Endodermal cell (in vitro differentiated cells): ENCODE data around the gene ACTBL2. TPM values are rescaled to one million over a fixed set of nuclear protein-coding genes. Genes with fewer than 3 reads are reported as not detected.
"Not testable (repeated sequence)": the region's sequence is repeated elsewhere in the genome, so short reads cannot be mapped to it uniquely, and the experiment has no call there.

Experiments
- DNase-seq: peaks from one replicate; pipeline ENCODE4 v3.0.0-alpha.2; 2017
- H3K27ac ChIP-seq: 2 replicates; pipeline ENCODE4 v1.5.1; 2013; ENCODE audit warnings: mild to moderate bottlenecking, low read depth, low read length, moderate library complexity
- H3K27me3 ChIP-seq: 2 replicates; pipeline ENCODE4 v1.6.1; 2013; ENCODE audit warnings: mild to moderate bottlenecking, low read length, moderate library complexity; ENCODE audit not compliant: insufficient read depth, control insufficient read depth, poor library complexity, severe bottlenecking
- H3K36me3 ChIP-seq: 2 replicates; pipeline ENCODE4 v1.7.0; 2013; ENCODE audit warnings: mild to moderate bottlenecking, low read length, moderate library complexity; ENCODE audit not compliant: control insufficient read depth, insufficient read depth
- H3K4me1 ChIP-seq: one replicate; pipeline ENCODE4 v1.7.0; 2013; ENCODE audit warnings: low read length; ENCODE audit not compliant: control insufficient read depth, insufficient read depth
- H3K4me3 ChIP-seq: 2 replicates; pipeline ENCODE4 v1.5.1; 2013; ENCODE audit warnings: mild to moderate bottlenecking, low read length, moderate library complexity
- H3K9ac ChIP-seq: 2 replicates; pipeline ENCODE4 v1.6.1; 2013; ENCODE audit warnings: mild to moderate bottlenecking, low read length, moderate library complexity; ENCODE audit not compliant: poor library complexity, severe bottlenecking; ENCODE audit errors: extremely low read depth
- H3K9me3 ChIP-seq: 2 replicates; pipeline ENCODE4 v1.6.1; 2013; ENCODE audit warnings: mild to moderate bottlenecking, low read length, moderate library complexity; ENCODE audit not compliant: control insufficient read depth
- H3K27ac Mint-ChIP-seq: 2 replicates; pipeline ENCODE4 v1.8.0; 2020; ENCODE audit warnings: mixed read lengths
- H3K27me3 Mint-ChIP-seq: 2 replicates; pipeline ENCODE4 v1.8.0; 2021; ENCODE audit warnings: mild to moderate bottlenecking, mixed read lengths; ENCODE audit not compliant: insufficient read depth
- H3K36me3 Mint-ChIP-seq: 2 replicates; pipeline ENCODE4 v1.8.0; 2020; ENCODE audit warnings: low read depth, mixed read lengths
- H3K4me1 Mint-ChIP-seq: 2 replicates; pipeline ENCODE4 v1.8.0; 2020; ENCODE audit warnings: mixed read lengths
- H3K4me3 Mint-ChIP-seq: 2 replicates; pipeline ENCODE4 v1.8.0; 2020; ENCODE audit warnings: mild to moderate bottlenecking, moderate library complexity, mixed read lengths
- H3K9me3 Mint-ChIP-seq: 2 replicates; pipeline ENCODE4 v1.8.0; 2020; ENCODE audit warnings: mild to moderate bottlenecking, mixed read lengths
- CTCF ChIP-seq: fragments of 200-600 bp; sonication (generic); conservative IDR thresholded peaks from 2 replicates; pipeline ENCODE4 v1.5.0; 2021; ENCODE audit warnings: antibody characterized with exemption, mild to moderate bottlenecking
- WGBS, 2 experiments: methylation state at CpG; one replicate each; pipeline versions ENCODE4 v1.1.5 to v1.1.7; 2013; ENCODE audit warnings: missing lambda C conversion rate in 2 of 2, mixed read lengths in 1 of 2; ENCODE audit not compliant: insufficient coverage in 1 of 2, insufficient read length in 1 of 2; 5-methylcytosine and 5-hydroxymethylcytosine counted together
- total RNA-seq, 2 donors: library from RNA; stranded (reverse); fragmentation: NEBNext Ultra II Directional in 1 of 2; extraction: Animal tissue kit (Norgen Biotek cat#: 25700) in 1 of 2; gene quantifications; 2 replicates in 1 of 2; 3 replicates in 1 of 2; pipeline ENCODE4 v1.2.1, GENCODE V29; 2021

The ACTBL2 gene
- total RNA-seq, 2 donors from 2014 or later, result not detected

DNA sequence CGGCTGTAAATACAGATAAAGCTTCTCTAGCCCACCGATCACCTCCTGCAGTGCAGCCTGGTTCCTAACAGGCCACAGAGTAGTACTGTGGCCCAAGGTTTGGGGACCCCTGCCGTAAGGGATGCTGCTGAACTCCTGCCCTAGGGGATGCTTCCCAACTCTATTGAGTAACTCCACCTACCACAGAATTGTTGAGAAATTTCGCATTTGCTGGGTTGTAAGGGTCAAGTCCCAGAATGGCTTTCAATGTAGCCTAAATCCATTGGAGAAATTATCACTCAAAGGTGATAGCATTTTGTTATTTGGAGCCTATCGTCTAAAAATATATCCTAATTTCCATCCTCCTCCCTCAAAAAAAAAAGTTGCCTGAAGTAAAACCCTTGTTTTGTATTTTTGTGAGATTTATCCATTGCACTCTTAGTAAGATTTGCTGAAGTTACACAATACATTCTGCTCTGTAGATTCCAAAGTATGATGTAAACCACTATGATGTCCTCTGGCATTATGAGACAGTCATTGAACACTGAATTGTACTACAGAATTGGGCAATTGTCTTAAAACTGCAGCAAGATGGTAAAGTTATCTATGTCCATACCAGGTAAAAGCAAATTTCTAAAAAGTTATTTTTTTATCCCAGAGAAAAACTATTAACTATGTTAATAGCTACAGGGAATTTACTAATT, 14.0 kb downstream of the ACTBL2 start:
- Histone ChIP-seq H3K36me3 (no peaks in the 10 kb centered on the region), H3K27ac (no peak overlapping the region), H3K27me3 (no peaks in the 10 kb centered on the region), H3K4me1 (peaks cover 13% of the 10 kb centered on the region), H3K4me3 (no peak overlapping the region), H3K9ac (no peak overlapping the region), H3K9me3 (peaks cover 4% of the 10 kb centered on the region)
- no peak for DNase-seq
- Mint-ChIP-seq H3K27ac (no peak overlapping the region), H3K9me3 (peaks cover 2% of the 10 kb centered on the region), H3K36me3 (no peaks in the 10 kb centered on the region), H3K4me1 (peaks cover 13% of the 10 kb centered on the region), H3K27me3 (no peaks in the 10 kb centered on the region), H3K4me3 (no peak overlapping the region)
- 87 to 93% methylated on average over 2 to 5 of the region's 5 CpGs for WGBS, 2 experiments
- TF ChIP-seq CTCF, result no peak

DNA sequence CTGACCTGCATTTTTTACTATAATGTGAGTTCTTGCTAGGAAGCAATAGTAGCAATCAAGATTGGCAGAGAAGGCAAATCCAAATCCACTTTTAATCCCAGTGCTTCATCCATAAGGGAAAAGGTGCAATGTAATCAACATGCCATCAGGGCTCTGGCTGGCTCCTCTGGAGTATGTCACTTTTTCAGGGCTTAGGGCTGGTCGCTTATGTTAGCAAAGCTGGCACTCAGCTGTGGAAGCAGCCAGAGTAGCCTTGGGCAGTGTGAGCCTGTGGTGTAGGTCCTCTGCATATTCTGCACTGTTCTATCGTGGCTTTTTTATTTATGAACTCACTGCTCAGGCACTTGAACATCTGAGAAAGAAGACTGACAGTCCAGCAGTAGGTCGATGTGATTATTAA, 16.1 kb downstream of the ACTBL2 start:
- Histone ChIP-seq H3K36me3 (no peaks in the 10 kb centered on the region), H3K9ac (no peak overlapping the region), H3K4me1 (peaks cover 13% of the 10 kb centered on the region), H3K9me3 (peaks cover 4% of the 10 kb centered on the region), H3K4me3 (no peak overlapping the region), H3K27ac (no peak overlapping the region), H3K27me3 (no peaks in the 10 kb centered on the region)
- DNase-seq, result no peak
- H3K4me1 Mint-ChIP-seq, result peaks cover 13% of the 10 kb centered on the region
- H3K9me3 Mint-ChIP-seq, result peaks cover 2% of the 10 kb centered on the region
- H3K27me3 Mint-ChIP-seq, result no peaks in the 10 kb centered on the region
- no peak overlapping the region for H3K27ac Mint-ChIP-seq
- TF ChIP-seq CTCF, result no peak
- no peaks in the 10 kb centered on the region for H3K36me3 Mint-ChIP-seq
- H3K4me3 Mint-ChIP-seq, result no peak overlapping the region
- WGBS, 2 experiments, result 88 to 94% methylated on average over 2 to 3 of the region's 3 CpGs

GRCh38 chr5:57460056-57460455, 22.6 kb downstream of the ACTBL2 start:
- H3K27me3 Mint-ChIP-seq, H3K27ac Mint-ChIP-seq, H3K9me3 Mint-ChIP-seq, H3K27me3 ChIP-seq, H3K4me3 ChIP-seq, H3K4me1 Mint-ChIP-seq, H3K4me3 Mint-ChIP-seq, H3K9me3 ChIP-seq, H3K36me3 ChIP-seq, H3K27ac ChIP-seq, H3K9ac ChIP-seq, H3K4me1 ChIP-seq, DNase-seq, H3K36me3 Mint-ChIP-seq: not testable (repeated sequence)
- 100% methylated on average over 2 of the region's 3 CpGs; no CpG with 5 or more reads in 1 of the 2 experiments for WGBS, 2 experiments

DNA sequence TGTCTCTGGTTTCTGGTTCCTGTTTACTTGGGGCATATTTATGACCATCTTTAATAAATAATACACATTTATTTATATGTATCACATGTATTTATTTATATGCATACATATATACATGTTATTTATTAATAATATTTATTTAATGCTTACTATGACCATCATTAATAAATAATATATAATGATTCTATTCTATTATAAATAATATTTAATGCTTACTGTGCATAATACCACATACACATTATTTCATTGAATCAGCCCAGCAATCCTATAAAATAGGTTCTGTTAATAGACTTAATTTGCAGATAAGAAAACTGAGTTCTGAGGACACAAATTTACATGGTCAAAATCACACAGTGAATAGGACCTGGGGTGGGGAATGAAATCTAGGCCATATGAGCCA, 24.2 kb downstream of the ACTBL2 start:
- no peaks in the 10 kb centered on the region for H3K9me3 ChIP-seq
- H3K36me3 ChIP-seq, result no peaks in the 10 kb centered on the region
- H3K4me3 Mint-ChIP-seq, result no peak overlapping the region
- no peak for DNase-seq
- no peak overlapping the region for H3K4me3 ChIP-seq
- H3K27ac Mint-ChIP-seq, result no peak overlapping the region
- no peak overlapping the region for H3K9ac ChIP-seq
- no peak for TF ChIP-seq CTCF
- no peaks in the 10 kb centered on the region for H3K27me3 Mint-ChIP-seq
- H3K27ac ChIP-seq, result no peak overlapping the region
- H3K4me1 ChIP-seq, result no peaks in the 10 kb centered on the region
- no peaks in the 10 kb centered on the region for H3K4me1 Mint-ChIP-seq
- H3K36me3 Mint-ChIP-seq, result no peaks in the 10 kb centered on the region
- no peaks in the 10 kb centered on the region for H3K27me3 ChIP-seq
- no peaks in the 10 kb centered on the region for H3K9me3 Mint-ChIP-seq
